Left forelimb (tissue), 1 donor: ENCODE results near the gene ZNF527.
A peak's percentile ranks its signal among the peaks of the same experiment; 100 is the strongest.
"Not testable (repeated sequence)": the region's sequence is repeated elsewhere in the genome, so short reads cannot be mapped to it uniquely, and the experiment has no call there.

ENCODE experiments used
- DNase-seq: peaks from one replicate; pipeline ENCODE4 v3.0.0-alpha.2; 2018; ENCODE audit warnings: low spot score

Gene ZNF527

GRCh38 chr19:37370880-37371661 is at the start of gene ZNF527:
Gene ZNF527, plus strand, starts transcription at chr19:37371099. Its CDS starts 3,100 bp downstream, at chr19:37374199.
- DNase-seq = peak; percentile 98

- no peak for DNase-seq
Observed at GRCh38 chr19:37329686-37330085, 41.2 kb upstream of the ZNF527 start.

GRCh38 chr19:37332839-37333238 is 38.1 kb upstream of the ZNF527 start:
- DNase-seq = no peak

DNA sequence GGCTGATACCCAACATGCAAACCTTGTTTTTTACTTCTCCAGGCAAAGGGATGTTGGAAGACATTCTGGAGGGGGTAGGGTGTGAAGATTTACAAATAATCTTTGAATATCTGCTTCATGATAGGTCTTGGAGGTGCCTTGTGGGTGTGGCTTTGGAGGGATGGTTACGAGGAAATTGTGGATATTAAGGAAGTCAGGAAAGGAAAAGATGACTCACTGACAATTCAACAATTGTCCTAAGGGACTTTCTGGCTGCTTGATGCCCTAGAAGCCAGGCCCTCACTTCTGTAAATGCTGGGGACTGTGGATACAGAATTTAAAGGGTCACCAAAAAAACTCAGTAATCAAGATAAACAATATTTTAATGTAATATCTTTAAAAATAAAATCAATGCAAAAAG is 37.4 kb upstream of the ZNF527 start:
- no peak for DNase-seq

DNA sequence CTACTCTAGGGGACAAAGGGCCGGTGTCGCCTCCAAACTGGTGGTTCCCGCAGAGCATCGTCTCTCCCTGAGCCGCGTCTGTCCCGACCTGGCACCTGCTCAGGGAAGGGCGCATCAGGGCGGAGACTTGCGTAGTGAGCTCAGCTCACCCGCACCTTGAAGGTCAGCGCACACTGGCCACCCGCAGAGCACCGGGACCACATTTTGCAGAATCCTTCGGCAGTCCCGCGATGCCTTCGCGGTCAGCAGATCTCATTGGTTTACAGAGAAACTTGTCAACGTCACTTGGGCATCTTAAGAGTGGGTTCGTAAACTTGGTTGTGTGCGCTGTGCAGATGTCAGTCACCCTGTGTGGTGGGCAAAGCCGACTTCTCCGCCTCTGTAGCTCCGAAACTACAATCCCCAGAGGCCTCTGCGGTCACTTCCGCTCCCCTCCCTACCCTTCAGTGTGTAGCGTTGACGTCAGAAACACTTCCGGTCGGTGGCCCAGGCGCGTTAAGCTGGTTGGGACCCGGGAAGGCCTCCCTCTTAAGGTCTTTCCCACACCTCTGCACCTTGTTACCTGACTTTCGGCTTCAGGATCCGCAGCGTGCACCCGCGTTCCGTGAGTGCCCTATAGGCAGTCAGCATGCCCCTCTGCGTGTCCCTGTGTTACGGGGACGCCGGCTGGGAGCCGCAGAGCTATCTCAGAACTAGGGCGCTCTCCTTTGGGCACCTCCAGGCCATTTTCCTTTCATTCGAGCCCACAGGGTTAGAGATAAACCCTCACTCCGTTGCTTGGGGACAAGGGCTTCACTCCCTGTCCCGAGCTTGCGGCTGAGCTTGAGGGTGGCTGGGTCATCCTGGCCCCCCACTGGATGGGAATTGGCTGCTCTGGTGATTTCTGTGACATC is 36.5 kb upstream of the ZNF527 start:
- peak; percentile 93 for DNase-seq

DNA sequence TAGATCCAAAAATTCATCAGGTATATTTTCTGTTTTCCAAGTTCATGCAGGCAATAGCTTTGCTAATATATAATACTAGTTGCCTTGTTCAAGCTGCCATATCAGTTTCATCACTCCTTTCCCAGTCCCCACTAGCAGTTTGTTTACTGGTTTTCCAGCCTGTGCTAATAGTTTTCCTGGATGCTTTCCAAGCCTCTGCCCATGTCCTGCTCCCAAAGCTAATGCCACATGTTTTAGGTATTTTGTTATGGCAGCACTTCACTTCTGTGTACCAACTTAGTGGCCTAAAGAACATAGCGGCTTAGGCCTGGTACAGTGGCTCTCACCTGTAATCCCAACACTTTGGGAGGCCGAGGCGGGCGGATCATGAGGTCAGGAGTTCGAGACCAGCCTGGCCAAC is 28.1 kb upstream of the ZNF527 start:
- no peak for DNase-seq

- no peak for DNase-seq
Observed at GRCh38 chr19:37346091-37346490, 24.8 kb upstream of the ZNF527 start.

- no peak for DNase-seq
Observed at GRCh38 chr19:37348060-37348459, 22.8 kb upstream of the ZNF527 start.

GRCh38 chr19:37353968-37354367 is 16.9 kb upstream of the ZNF527 start:
- no peak for DNase-seq

DNA sequence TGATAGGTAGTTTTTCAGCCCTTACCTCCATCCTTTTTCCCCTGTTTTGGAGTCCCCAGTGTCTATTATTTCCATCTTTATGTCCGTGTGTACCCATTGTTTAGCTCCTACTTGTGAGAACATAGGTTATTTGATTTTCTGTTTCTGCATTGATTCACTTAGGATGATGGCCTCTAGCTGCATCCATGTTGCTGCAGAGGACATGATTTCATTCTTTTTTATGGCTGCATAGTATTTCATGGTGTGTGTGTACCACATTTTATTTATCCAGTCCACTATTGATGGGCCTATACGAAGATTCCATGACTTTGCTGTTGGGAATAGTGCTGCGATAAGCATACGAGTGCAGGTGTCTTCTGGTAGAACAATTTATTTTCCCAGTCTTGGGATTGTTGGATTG is 15.0 kb upstream of the ZNF527 start:
- no peak for DNase-seq

GRCh38 chr19:37361994-37362393 is 8.9 kb upstream of the ZNF527 start:
- DNase-seq = no peak

DNA sequence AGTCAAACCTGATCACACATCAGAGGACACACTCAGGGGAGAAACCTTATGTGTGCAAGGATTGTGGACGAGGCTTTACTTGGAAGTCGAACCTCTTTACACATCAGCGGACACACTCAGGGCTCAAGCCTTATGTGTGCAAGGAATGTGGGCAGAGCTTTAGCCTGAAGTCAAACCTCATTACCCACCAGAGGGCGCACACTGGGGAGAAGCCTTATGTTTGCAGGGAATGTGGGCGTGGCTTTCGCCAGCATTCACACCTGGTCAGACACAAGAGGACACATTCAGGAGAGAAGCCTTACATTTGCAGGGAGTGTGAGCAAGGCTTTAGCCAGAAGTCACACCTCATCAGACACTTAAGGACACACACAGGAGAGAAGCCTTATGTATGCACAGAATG is 8.2 kb upstream of the ZNF527 start:
- no peak for DNase-seq

DNA sequence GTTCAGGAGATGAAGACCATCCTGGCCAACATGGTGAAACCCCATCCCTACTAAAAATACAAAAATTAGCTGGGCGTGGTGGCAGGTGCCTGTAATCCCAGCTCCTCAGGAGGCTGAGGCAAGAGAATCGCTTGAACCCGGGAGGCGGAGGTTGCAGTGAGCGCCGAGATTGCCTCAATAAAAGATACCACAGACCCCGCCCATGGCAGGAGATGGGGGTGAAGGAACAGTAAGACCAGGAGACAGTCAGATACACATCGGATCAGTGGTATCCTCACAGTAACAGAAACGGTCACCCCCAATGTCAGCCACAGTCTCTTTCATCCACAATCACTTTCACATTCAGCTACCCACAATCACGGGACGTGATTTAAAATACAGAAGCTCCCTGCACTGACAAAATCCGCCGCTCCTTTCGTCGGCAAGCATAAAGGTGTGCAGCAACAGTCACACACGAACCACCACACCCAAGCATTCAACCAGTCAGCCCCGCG is 466 bp upstream of the ZNF527 start:
- not testable (repeated sequence) for DNase-seq

- DNase-seq = no peak
Observed at GRCh38 chr19:37389234-37389633, 18.3 kb downstream of the ZNF527 start.

GRCh38 chr19:37391399-37391798 is 20.5 kb downstream of the ZNF527 start:
- not testable (repeated sequence) for DNase-seq

DNA sequence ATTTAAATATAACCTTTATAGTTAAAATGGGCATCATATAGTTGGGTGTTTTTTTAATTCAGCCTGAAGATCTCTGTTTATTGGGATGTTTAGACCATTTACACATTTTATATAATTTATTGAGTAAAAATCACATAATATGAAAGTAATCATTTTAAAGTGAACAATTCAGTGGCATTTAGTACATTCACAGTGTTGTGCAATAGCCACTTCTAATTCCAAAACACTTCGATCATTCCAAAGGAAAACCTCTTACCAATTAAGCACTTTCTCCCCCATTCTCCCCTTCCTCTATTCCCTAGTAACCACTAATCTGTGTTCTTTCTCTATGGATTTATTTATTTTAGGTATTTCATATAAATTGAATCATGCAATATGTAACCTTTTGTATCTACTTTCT is 30.2 kb downstream of the ZNF527 start:
- DNase-seq = no peak

DNA sequence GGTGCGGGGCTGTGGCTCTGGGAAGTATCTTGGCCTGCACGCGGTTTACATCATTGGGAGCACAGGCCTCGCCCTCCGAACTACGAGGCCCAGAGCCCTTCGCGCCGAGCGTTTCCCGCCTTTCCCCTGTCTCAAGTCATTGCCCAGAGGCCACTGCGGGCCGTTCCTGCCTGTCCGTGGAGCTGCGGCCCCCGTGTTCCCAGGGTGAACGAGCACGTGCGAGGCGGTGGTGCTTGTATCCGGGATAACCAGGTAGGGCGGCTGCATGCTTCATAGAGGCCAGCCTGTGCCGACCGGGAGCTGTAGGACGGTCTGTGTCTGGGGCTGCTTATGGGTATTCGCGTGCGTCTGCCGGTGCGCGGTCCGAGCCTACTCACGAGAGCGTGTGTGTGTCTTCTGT is 32.5 kb downstream of the ZNF527 start:
- no peak for DNase-seq

DNA sequence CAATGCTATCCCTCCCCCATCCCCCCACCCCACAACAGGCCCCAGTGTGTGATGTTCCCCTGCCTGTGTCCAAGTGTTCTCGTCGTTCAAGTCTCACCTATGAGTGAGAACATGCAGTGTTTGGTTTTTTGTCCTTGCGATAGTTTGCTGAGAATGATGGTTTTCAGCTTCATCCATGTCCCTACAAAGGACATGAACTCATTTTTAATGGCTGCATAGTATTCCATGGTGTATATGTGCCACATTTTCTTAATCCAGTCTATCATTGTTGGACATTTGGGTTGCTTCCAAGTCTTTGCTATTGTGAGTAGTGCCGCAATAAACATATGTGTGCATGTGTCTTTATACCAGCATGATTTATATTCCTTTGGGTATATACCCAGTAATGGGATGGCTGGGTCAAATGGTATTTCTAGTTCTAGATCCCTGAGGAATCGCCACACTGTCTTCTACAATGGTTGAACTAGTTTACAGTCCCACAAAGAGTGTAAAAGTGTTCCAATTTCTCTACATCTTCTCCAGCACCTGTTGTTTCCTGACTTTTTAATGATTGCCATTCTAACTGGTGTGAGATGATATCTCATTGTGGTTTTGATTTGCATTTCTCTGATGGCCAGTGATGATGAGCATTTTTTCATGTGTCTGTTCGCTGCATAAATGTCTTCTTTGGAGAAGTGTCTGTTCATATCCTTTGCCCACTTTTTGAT is 35.4 kb downstream of the ZNF527 start:
- DNase-seq = not testable (repeated sequence)

- no peak for DNase-seq
Observed at GRCh38 chr19:37412700-37413099, 41.8 kb downstream of the ZNF527 start.

GRCh38 chr19:37413313-37414084 is 42.6 kb downstream of the ZNF527 start:
- no peak for DNase-seq
